Measurements from ENCODE around the gene C20orf204.
"Not testable (repeated sequence)": the region's sequence is repeated elsewhere in the genome, so short reads cannot be mapped to it uniquely, and the experiment has no call there.

C20orf204 gene

GRCh38 chr20:64035933-64036345, at the start of gene C20orf204:
TSS of gene C20orf204 (plus strand) at chr20:64036182. CDS start at chr20:64036324, 142 bp downstream.
- DNase-seq: no peak

- DNase-seq: no peak
Measured at GRCh38 chr20:64000906-64001305, 35.1 kb upstream of the C20orf204 start.

- DNase-seq: no peak
Measured at GRCh38 chr20:64001607-64002011, 34.4 kb upstream of the C20orf204 start.

GRCh38 chr20:64003960-64004725, 31.8 kb upstream of the C20orf204 start:
- DNase-seq: no peak

- DNase-seq: no peak
Measured at GRCh38 chr20:64005394-64005793, 30.6 kb upstream of the C20orf204 start.

- DNase-seq: no peak
Measured at GRCh38 chr20:64006490-64006889, 29.5 kb upstream of the C20orf204 start.

GRCh38 chr20:64006902-64007301, 29.1 kb upstream of the C20orf204 start:
- no peak for DNase-seq

- no peak for DNase-seq
Measured at GRCh38 chr20:64009811-64010387, 26.1 kb upstream of the C20orf204 start.

GRCh38 chr20:64010711-64011237, 25.2 kb upstream of the C20orf204 start:
- DNase-seq: no peak

GRCh38 chr20:64011366-64011779, 24.6 kb upstream of the C20orf204 start:
- no peak for DNase-seq

GRCh38 chr20:64012385-64013154, 23.4 kb upstream of the C20orf204 start:
- not testable (repeated sequence) for DNase-seq

- no peak for DNase-seq
Measured at GRCh38 chr20:64015635-64016034, 20.3 kb upstream of the C20orf204 start.

- no peak for DNase-seq
Measured at GRCh38 chr20:64021124-64021975, 14.6 kb upstream of the C20orf204 start.

- no peak for DNase-seq
Measured at GRCh38 chr20:64022671-64023360, 13.2 kb upstream of the C20orf204 start.

- no peak for DNase-seq
Measured at GRCh38 chr20:64023361-64024140, 12.4 kb upstream of the C20orf204 start.

- DNase-seq: no peak
Measured at GRCh38 chr20:64024141-64024990, 11.6 kb upstream of the C20orf204 start.

- no peak for DNase-seq
Measured at GRCh38 chr20:64025101-64025825, 10.7 kb upstream of the C20orf204 start.

GRCh38 chr20:64025826-64026412, 10.1 kb upstream of the C20orf204 start:
- no peak for DNase-seq
